Suprapubic skin (tissue), 4 donors: Measurements from ENCODE around the gene SPATA31E1. TPM values are rescaled to one million over a fixed set of nuclear protein-coding genes. Genes with fewer than 3 reads are reported as not detected.
"Not testable (repeated sequence)": the region's sequence is repeated elsewhere in the genome, so short reads cannot be mapped to it uniquely, and the experiment has no call there.

ENCODE experiments used
- DNase-seq, 2 donors: peaks; one replicate each; pipeline ENCODE4 v3.0.0-alpha.2; 2019; ENCODE audit warnings: low spot score in 2 of 2
- H3K27ac ChIP-seq: fragments of 200-600 bp; sonication (generic); one replicate; pipeline ENCODE4 v1.5.1; 2019
- H3K27me3 ChIP-seq: fragments of 200-600 bp; sonication (generic); one replicate; pipeline ENCODE4 v1.5.1; 2019
- H3K36me3 ChIP-seq: fragments of 200-600 bp; sonication (generic); one replicate; pipeline ENCODE4 v1.5.1; 2019
- H3K4me1 ChIP-seq: fragments of 200-600 bp; sonication (generic); one replicate; pipeline ENCODE4 v1.5.1; 2019
- H3K4me3 ChIP-seq: fragments of 200-600 bp; sonication (generic); one replicate; pipeline ENCODE4 v1.5.1; 2019; ENCODE audit warnings: mild to moderate bottlenecking
- H3K9me3 ChIP-seq: fragments of 200-600 bp; sonication (generic); one replicate; pipeline ENCODE4 v1.5.1; 2019
- CTCF ChIP-seq, 2 donors: fragments of 200-600 bp in 1 of 2; fragments of 450-650 bp in 1 of 2; sonication (generic) in 1 of 2; IDR thresholded peaks; one replicate each; pipeline ENCODE4 v1.5.1; 2016 to 2019; ENCODE audit warnings: antibody characterized with exemption in 2 of 2, mild to moderate bottlenecking in 1 of 2, moderate library complexity in 1 of 2
- EP300 ChIP-seq: sonication (generic); formaldehyde crosslinking; IDR thresholded peaks from one replicate; pipeline ENCODE4 v1.6.1; 2017; ENCODE audit warnings: antibody characterized with exemption
- POLR2A ChIP-seq, 2 donors: fragments of 450-650 bp; IDR thresholded peaks; one replicate each; pipeline ENCODE4 v1.6.1; 2017; ENCODE audit warnings: antibody characterized with exemption in 2 of 2, mild to moderate bottlenecking in 2 of 2, moderate library complexity in 2 of 2
- POLR2AphosphoS5 ChIP-seq, 3 donors: sonication (generic); formaldehyde crosslinking; IDR thresholded peaks; one replicate each; pipeline ENCODE4 v1.6.1; 2017; ENCODE audit warnings: antibody characterized with exemption in 3 of 3
- WGBS: methylation state at CpG from one replicate; pipeline ENCODE4 v1.1.5; 2018; 5-methylcytosine and 5-hydroxymethylcytosine counted together
- total RNA-seq, 4 donors: library from RNA; depleted of rRNA; stranded (reverse); fragments of >200 nt; gene quantifications; one replicate each; pipeline ENCODE4 v1.1.0, GENCODE V29; 2016

The SPATA31E1 gene
- total RNA-seq, 4 donors from 2014 or later, result not detected

GRCh38 chr9:87894998-87895625, 12.4 kb downstream of the SPATA31E1 start:
- Histone ChIP-seq H3K36me3 (no peaks in the 10 kb centered on the region), H3K4me3 (no peak overlapping the region), H3K27ac (no peak overlapping the region), H3K4me1 (no peaks in the 10 kb centered on the region), H3K27me3 (peaks cover 5% of the 10 kb centered on the region), H3K9me3 (no peaks in the 10 kb centered on the region)
- TF ChIP-seq POLR2AphosphoS5 (IDR thresholded peaks at IDR 0.05) (no peak), EP300 (no peak), CTCF (IDR thresholded peaks at IDR 0.05) (no peak), POLR2A (IDR thresholded peaks at IDR 0.05) (no peak)
- DNase-seq, result no peak
- 46% methylated on average over 4 of the region's 4 CpGs for WGBS

- Histone ChIP-seq H3K27ac (no peak overlapping the region), H3K4me1 (no peaks in the 10 kb centered on the region), H3K27me3 (peaks cover 5% of the 10 kb centered on the region), H3K9me3 (no peaks in the 10 kb centered on the region), H3K4me3 (no peak overlapping the region), H3K36me3 (no peaks in the 10 kb centered on the region)
- TF ChIP-seq EP300 (no peak), POLR2AphosphoS5 (IDR thresholded peaks at IDR 0.05) (no peak), POLR2A (IDR thresholded peaks at IDR 0.05) (no peak), CTCF (IDR thresholded peaks at IDR 0.05) (no peak)
- DNase-seq, result no peak
Measured at GRCh38 chr9:87896891-87897290, 14.2 kb downstream of the SPATA31E1 start.

GRCh38 chr9:87898151-87898550, 15.5 kb downstream of the SPATA31E1 start:
- H3K36me3 ChIP-seq, result no peaks in the 10 kb centered on the region
- H3K27ac ChIP-seq, result no peak overlapping the region
- no peak overlapping the region for H3K4me3 ChIP-seq
- no peak for DNase-seq
- peaks cover 5% of the 10 kb centered on the region for H3K27me3 ChIP-seq
- TF ChIP-seq POLR2AphosphoS5 (IDR thresholded peaks at IDR 0.05) (no peak), POLR2A (IDR thresholded peaks at IDR 0.05) (no peak), CTCF (IDR thresholded peaks at IDR 0.05) (no peak), EP300 (no peak)
- no peaks in the 10 kb centered on the region for H3K4me1 ChIP-seq
- peaks cover 7% of the 10 kb centered on the region for H3K9me3 ChIP-seq

DNA sequence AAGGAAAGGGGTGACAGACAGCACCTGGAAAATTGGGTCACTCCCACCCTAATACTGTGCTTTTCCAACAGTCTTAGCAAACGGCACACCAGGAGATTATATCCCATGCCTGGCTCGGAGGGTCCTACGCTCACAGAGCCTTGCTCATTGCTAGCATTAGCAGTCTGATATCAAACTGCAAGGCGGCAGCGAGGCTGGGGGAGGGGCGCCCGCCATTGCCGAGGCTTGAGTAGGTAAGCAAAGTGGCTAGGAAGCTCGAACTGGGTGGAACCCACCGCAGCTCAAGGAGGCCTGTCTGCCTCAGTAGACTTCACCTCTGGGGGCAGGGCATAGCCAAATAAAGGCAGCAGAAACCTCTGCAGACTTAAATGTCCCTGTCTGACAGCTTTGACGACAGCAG, 19.7 kb downstream of the SPATA31E1 start:
- H3K4me1 ChIP-seq, H3K36me3 ChIP-seq: not testable (repeated sequence)
- 97% methylated on average over 10 of the region's 11 CpGs for WGBS

GRCh38 chr9:87909310-87910041, 26.8 kb downstream of the SPATA31E1 start:
- no peak for DNase-seq
- 95% methylated on average over 20 of the region's 20 CpGs for WGBS
- H3K27me3 ChIP-seq, result no peaks in the 10 kb centered on the region
- H3K36me3 ChIP-seq, result no peaks in the 10 kb centered on the region
- no peaks in the 10 kb centered on the region for H3K4me1 ChIP-seq
- H3K27ac ChIP-seq, result no peak overlapping the region
- H3K4me3 ChIP-seq, result no peak overlapping the region
- no peak for TF ChIP-seq POLR2A (IDR thresholded peaks at IDR 0.05)
- TF ChIP-seq EP300, result no peak
- no peak for TF ChIP-seq POLR2AphosphoS5 (IDR thresholded peaks at IDR 0.05)
- TF ChIP-seq CTCF (IDR thresholded peaks at IDR 0.05), result no peak
- no peaks in the 10 kb centered on the region for H3K9me3 ChIP-seq

More for the DNA sequence above, 19.7 kb downstream of the SPATA31E1 start:
- H3K9me3 ChIP-seq, H3K4me3 ChIP-seq, H3K27ac ChIP-seq, DNase-seq, H3K27me3 ChIP-seq: not testable (repeated sequence)
